ENCODE results near the gene CRIP3. TPM values are rescaled to one million over a fixed set of nuclear protein-coding genes. Genes with fewer than 3 reads are reported as not detected.
A peak's percentile ranks its signal among the peaks of the same experiment; 100 is the strongest.

The CRIP3 gene
- not detected in 2 replicates for total RNA-seq
- polyA plus RNA-seq = not detected in 2 replicates
- polyA plus RNA-seq (2011; cell fraction: cytosol; rRNA removed) = not detected in 2 replicates
- polyA plus RNA-seq (2011; cell fraction: nucleus; rRNA removed) = not detected in 2 replicates
- not detected in 2 replicates for polyA plus RNA-seq (2012)
- not detected in 2 replicates for polyA minus RNA-seq
- not detected for polyA minus RNA-seq (2011; cell fraction: cytosol; rRNA and poly(A)+ RNA removed)
- polyA minus RNA-seq (2011; cell fraction: nucleus; rRNA and poly(A)+ RNA removed) = not detected in 2 replicates
- Bru-seq, nascent RNA = not detected
- BruChase-seq, experiment 1, labeled RNA remaining after a 6-hour chase = not detected
- not detected for BruChase-seq, experiment 2, labeled RNA remaining after a 2-hour chase
- long read RNA-seq = 0 reads

GRCh38 chr6:43308101-43308989, at the start of gene CRIP3:
CRIP3 (minus strand) TSS chr6:43308826; CDS start chr6:43308792, 34 bp downstream.
- POLR2A ChIA-PET = no interaction called here
- FAIRE-seq = no peak

More at GRCh38 chr6:43308101-43308989, at the start of gene CRIP3:
- Histone ChIP-seq H3K27ac (ENCODE audit: insufficient read depth, low read depth, low read length) (no peak within 1 kb of the TSS), H3K9ac (replicated peaks; ENCODE audit: extremely low read depth, insufficient read depth, low read length) (no peak within 1 kb of the TSS), H3K79me2 (ENCODE audit: control insufficient read depth, insufficient read depth, low read length) (no peaks in the 10 kb centered on the region), H3K4me2 (ENCODE audit: insufficient read depth, low read length) (no peak within 1 kb of the TSS), H2AFZ (ENCODE audit: low read depth, low read length) (peak within 1 kb of the TSS; percentile 82), H3K27me3 (ENCODE audit: control insufficient read depth in 2 of 2, insufficient read depth in 2 of 2, low read length in 2 of 2) (peaks cover 11 to 14% of the 10 kb centered on the region in 2 experiments), H3K9me1 (replicated peaks; ENCODE audit: control insufficient read depth, extremely low read depth, insufficient read depth, low read length) (no peaks in the 10 kb centered on the region), H3K9me3 (replicated peaks; ENCODE audit: control insufficient read depth, insufficient read depth, low read length) (no peaks in the 10 kb centered on the region), H3K36me3 (ENCODE audit: control insufficient read depth in 2 of 2, extremely low read depth in 1 of 2, insufficient read depth in 2 of 2, low read length in 2 of 2) (no peaks in the 10 kb centered on the region), H3K4me3 (replicated peaks in 1 of 3; ENCODE audit: insufficient read depth in 1 of 3, low read depth in 1 of 3, low read length in 3 of 3) (peak within 1 kb of the TSS in 1 of 3 experiments; percentile 15), H4K20me1 (replicated peaks; ENCODE audit: control insufficient read depth, extremely low read depth, insufficient read depth, low read length) (no peaks in the 10 kb centered on the region), H3K4me1 (ENCODE audit: control insufficient read depth, extremely low read depth, insufficient read depth, low read length) (peaks cover 8% of the 10 kb centered on the region)
- no peak for DNase-seq (ENCODE audit: low read depth, low spot score)
- TF ChIP-seq CTCF (IDR thresholded peaks at IDR 0.05; ENCODE audit: extremely low read depth in 1 of 2, insufficient read depth in 1 of 2, low read depth in 1 of 2, low read length in 2 of 2) = peak in 1 of 2 donors; percentile 25
- no peak for TF ChIP-seq MYC (IDR thresholded peaks at IDR 0.05; ENCODE audit: low read depth, low read length)
- CTCF ChIA-PET = interaction anchor here (0.9 to 1.4 kb wide), 6 partner anchors 10 to 198 kb away, joined by 3 to 6 read pairs (median 4); partner anchors contain the start of genes DNPH1 and ZNF318
- dilution Hi-C loops (cut with MboI; ENCODE audit: extremely low pct_ligation_motif_present, low sequenced_read_pairs) (no loop called here), intact Hi-C loops (cut with micrococcal nuclease) (no loop called here)
- BruUV-seq (replicated peaks) = no TSS peak
